ENCODE results near the gene OR1J2.

The OR1J2 gene

GRCh38 chr9:122551371-122551770, 40.8 kb downstream of the OR1J2 start:
- no peak for DNase-seq (ENCODE audit: low read depth)

GRCh38 chr9:122552812-122553211, 42.2 kb downstream of the OR1J2 start, which contains the start of gene OR1N2:
Gene OR1N2, plus strand, starts transcription at chr9:122553112. Its CDS starts 100 bp downstream, at chr9:122553212.
- no peak for DNase-seq (ENCODE audit: low read depth)

Data from stimulated activated CD8-positive, alpha-beta memory T cell treated with anti-CD3 and anti-CD28 coated beads, Interleukin-12 subunit alpha, Interleukin-12 subunit beta, amount 100 ng/mL, for 4 hours (primary cell).